B cell (primary cell): ENCODE measurements around the gene RPS19. TPM values are rescaled to one million over a fixed set of nuclear protein-coding genes. Genes with fewer than 3 reads are reported as not detected.

Experiments
- ATAC-seq: fragments of 200-7000 bp; cut with Tn5 transposase; one replicate; pipeline ENCODE4 v1.10.0; 2021; ENCODE audit warnings: low read depth, mild to moderate bottlenecking, moderate number of reproducible peaks, moderate library complexity
- CTCF ChIA-PET: fragments of 350-600 bp; sonication (Branson Sonifier 250); formaldehyde crosslinking; loops from one replicate; lab custom pipeline; 2021; ENCODE audit warnings: antibody characterized with exemption, inconsistent platforms; lab: Charles Lee
- POLR2A ChIA-PET: fragments of 350-600 bp; sonication (Branson Sonifier 250); formaldehyde crosslinking; loops from one replicate; lab custom pipeline; 2021; ENCODE audit warnings: antibody characterized with exemption; lab: Charles Lee
- DNase-seq: peaks from one replicate; pipeline ENCODE4 v3.0.0; 2013
- H2AFZ ChIP-seq: 2 replicates; pipeline ENCODE4 v1.6.1; 2012; ENCODE audit warnings: mild to moderate bottlenecking, low read depth, low read length; ENCODE audit not compliant: insufficient read depth, poor library complexity, severe bottlenecking
- H3K27ac ChIP-seq, 2 donors: 1 replicate in 1 of 2; 2 replicates in 1 of 2; pipeline ENCODE4 v1.5.1; 2012 to 2013; ENCODE audit warnings: low read length in 2 of 2, mild to moderate bottlenecking in 2 of 2, moderate library complexity in 1 of 2
- H3K27me3 ChIP-seq, 4 experiments: fragments of 200-600 bp in 1 of 4; sonication (generic) in 1 of 4; replicated peaks in 1 of 4; 1 replicate in 2 of 4; 2 replicates in 2 of 4; pipeline versions ENCODE4 v1.6.1 to v1.7.0; 2013 to 2016; ENCODE audit warnings: low read length in 3 of 4, mild to moderate bottlenecking in 2 of 4, mixed read lengths in 1 of 4, moderate library complexity in 1 of 4; ENCODE audit not compliant: insufficient read depth in 4 of 4, control insufficient read depth in 3 of 4; ENCODE audit errors: control extremely low read depth in 1 of 4
- H3K36me3 ChIP-seq, 2 experiments: replicated peaks in 1 of 2; 1 replicate in 1 of 2; 2 replicates in 1 of 2; pipeline versions ENCODE4 v1.6.1 to v1.7.1; 2013; ENCODE audit warnings: low read length in 1 of 2; ENCODE audit not compliant: insufficient read depth in 2 of 2, control insufficient read depth in 1 of 2; ENCODE audit errors: control extremely low read depth in 1 of 2, extremely low read depth in 1 of 2
- H3K4me1 ChIP-seq, 2 donors: fragments of 200-600 bp in 1 of 2; sonication (generic) in 1 of 2; 1 replicate in 1 of 2; 2 replicates in 1 of 2; pipeline versions ENCODE4 v1.5.1 to v1.6.1; 2013 to 2017; ENCODE audit warnings: low read length in 2 of 2; ENCODE audit not compliant: control insufficient read depth in 2 of 2, insufficient read depth in 2 of 2
- H3K4me2 ChIP-seq: replicated peaks from 2 replicates; pipeline ENCODE3; 2012; ENCODE audit warnings: mild to moderate bottlenecking, low read depth, low read length; ENCODE audit not compliant: poor library complexity, severe bottlenecking
- H3K4me3 ChIP-seq, 5 experiments: fragments of 200-600 bp in 1 of 5; sonication (generic) in 1 of 5; 1 replicate in 3 of 5; 2 replicates in 2 of 5; pipeline versions ENCODE4 v1.5.1 to v1.7.0; 2011 to 2016; ENCODE audit warnings: low read length in 4 of 5, mild to moderate bottlenecking in 4 of 5, low read depth in 2 of 5, control low read depth in 1 of 5, moderate library complexity in 1 of 5; ENCODE audit not compliant: insufficient read depth in 1 of 5; ENCODE audit errors: control extremely low read depth in 1 of 5, extremely low read depth in 1 of 5
- H3K79me2 ChIP-seq: fragments of 200-600 bp; sonication (generic); one replicate; pipeline ENCODE4 v1.6.0; 2016; ENCODE audit warnings: low read length; ENCODE audit not compliant: control insufficient read depth, insufficient read depth
- H3K9ac ChIP-seq: fragments of 200-600 bp; sonication (generic); 2 replicates; pipeline ENCODE4 v1.6.1; 2017; ENCODE audit warnings: mild to moderate bottlenecking, low read length, moderate library complexity
- H3K9me3 ChIP-seq, 3 donors: one replicate each; pipeline versions ENCODE4 v1.6.1 to v1.7.1; 2013; ENCODE audit warnings: low read length in 2 of 3; ENCODE audit not compliant: control insufficient read depth in 2 of 3, insufficient read depth in 1 of 3; ENCODE audit errors: control extremely low read depth in 1 of 3
- H4K20me1 ChIP-seq: 2 replicates; pipeline ENCODE4 v1.6.0; 2012; ENCODE audit warnings: mild to moderate bottlenecking, low read length; ENCODE audit not compliant: insufficient read depth, control insufficient read depth, poor library complexity, severe bottlenecking
- H3K27ac Mint-ChIP-seq: one replicate; pipeline ENCODE4 v1.8.0; 2021; ENCODE audit warnings: mixed read lengths
- H3K27me3 Mint-ChIP-seq: one replicate; pipeline ENCODE4 v1.8.0; 2021; ENCODE audit warnings: mixed read lengths
- H3K4me1 Mint-ChIP-seq: one replicate; pipeline ENCODE4 v1.8.0; 2021; ENCODE audit warnings: mixed read lengths
- H3K4me3 Mint-ChIP-seq: one replicate; pipeline ENCODE4 v1.8.0; 2021; ENCODE audit warnings: mixed read lengths
- H3K9me3 Mint-ChIP-seq: one replicate; pipeline ENCODE4 v1.8.0; 2022; ENCODE audit warnings: mixed read lengths; ENCODE audit not compliant: insufficient read depth
- CTCF ChIP-seq: fragments of 200-600 bp; IDR thresholded peaks from one replicate; pipeline ENCODE4 v1.8.0; 2022; ENCODE audit warnings: antibody characterized with exemption, mild to moderate bottlenecking
- EZH2 ChIP-seq: IDR thresholded peaks from 2 replicates; pipeline ENCODE4 v1.6.1; 2012; ENCODE audit warnings: borderline replicate concordance, low read depth, mild to moderate bottlenecking, moderate library complexity, low read length; ENCODE audit not compliant: insufficient read depth, poor library complexity, severe bottlenecking
- WGBS: methylation state at CpG from one replicate; pipeline ENCODE4 v1.1.5; 2013; ENCODE audit warnings: missing lambda C conversion rate; ENCODE audit not compliant: insufficient coverage; 5-methylcytosine and 5-hydroxymethylcytosine counted together
- intact Hi-C: fragments of 100-400 bp; cut with micrococcal nuclease; formaldehyde crosslinking; loops from one replicate; pipeline ENCODE4 v1.10.0; 2022
- polyA plus RNA-seq: library from polyadenylated mRNA; depleted of rRNA; stranded (reverse); fragments of >200 nt; gene quantifications from 2 replicates; pipeline ENCODE4 v1.2.3, GENCODE V29; 2012
- total RNA-seq, 2 donors: library from RNA; stranded (reverse); fragments of 120-200 nt in 1 of 2; gene quantifications; 1 replicate in 1 of 2; 2 replicates in 1 of 2; pipeline versions ENCODE4 v1.2.3 to v1.2.4, GENCODE V29; 2013 to 2022

Gene RPS19
- total and polyA plus RNA-seq, 2 donors (not counting 1 experiment from before 2014, with no cell fraction given), result 3,322 to 9,144 TPM

DNA sequence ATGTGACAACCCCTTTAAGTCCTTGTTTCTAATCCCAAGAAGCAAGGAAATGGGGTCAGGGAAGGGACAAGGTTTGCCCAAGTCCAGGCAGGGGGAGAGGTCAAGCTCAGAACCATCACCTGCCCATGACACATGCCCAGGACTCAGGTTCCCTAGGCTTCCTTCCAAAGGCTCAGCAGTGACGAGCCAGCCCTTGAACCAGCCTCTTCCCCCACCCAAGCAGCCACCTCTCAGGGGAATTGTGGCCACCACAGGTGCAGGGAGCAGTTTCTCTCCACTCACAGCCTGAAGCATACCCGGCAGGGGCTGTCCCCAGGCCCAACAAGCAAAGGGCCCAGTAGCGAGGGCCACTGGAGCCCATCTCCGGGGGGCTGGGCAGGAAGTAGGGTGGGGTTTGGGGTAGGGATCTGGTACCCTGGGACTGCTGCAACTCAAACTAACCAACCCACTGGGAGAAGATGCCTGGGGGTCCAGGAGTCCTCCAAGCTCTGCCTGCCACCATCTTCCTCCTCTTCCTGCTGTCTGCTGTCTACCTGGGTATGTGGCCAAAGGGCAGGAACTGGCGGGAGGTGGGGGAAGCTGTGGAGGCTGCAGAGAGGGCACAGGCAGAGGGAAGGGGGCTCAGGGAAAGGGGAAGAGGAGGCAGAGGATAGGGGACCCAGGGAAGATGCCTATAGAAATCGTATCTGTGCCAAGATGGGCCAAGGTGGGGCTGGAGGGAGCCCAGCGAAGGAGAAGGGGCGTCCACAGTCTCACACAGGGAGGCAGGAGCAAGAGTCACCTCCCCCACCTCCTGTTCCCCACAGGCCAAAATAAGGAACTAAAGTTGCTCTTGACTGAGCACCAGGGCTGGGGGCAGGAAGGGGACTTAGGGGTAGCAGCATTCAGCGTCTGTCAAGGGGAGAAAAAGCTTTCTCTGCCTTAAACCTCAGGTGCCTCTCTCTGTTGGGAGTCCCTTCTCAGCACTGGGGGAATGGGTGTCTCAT, 17.1 kb downstream of the RPS19 start, which contains the start of gene CD79A:
CD79A (plus strand) TSS at position 433 of the 986 bp plus-strand sequence; CDS start at position 459, 26 bp downstream.
- Histone ChIP-seq H3K4me2 (peak within 1 kb of the TSS; percentile 84), H3K36me3 (peaks cover 0 to 42% of the 10 kb centered on the region in 2 experiments), H3K4me3 (peak within 1 kb of the TSS; percentile 82 to 100 (median 94)), H3K27me3 (no peaks in the 10 kb centered on the region), H3K9ac (peak within 1 kb of the TSS; percentile 92), H3K79me2 (peaks cover 70% of the 10 kb centered on the region), H4K20me1 (peaks cover 44% of the 10 kb centered on the region), H3K4me1 (peaks cover 73 to 91% of the 10 kb centered on the region in 2 donors), H3K9me3 (no peaks in the 10 kb centered on the region), H2AFZ (no peak within 1 kb of the TSS), H3K27ac (peak within 1 kb of the TSS; percentile 96 to 98)
- Mint-ChIP-seq H3K27ac (peak within 1 kb of the TSS; percentile 99), H3K4me1 (peaks cover 74% of the 10 kb centered on the region), H3K4me3 (peak within 1 kb of the TSS; percentile 97), H3K27me3 (no peaks in the 10 kb centered on the region), H3K9me3 (no peaks in the 10 kb centered on the region)
- intact Hi-C loops, result loop anchor here (1.0 to 10.0 kb wide), 4 partner anchors 10 to 612 kb away; partner anchors contain the start of gene HNRNPUL1
- DNase-seq, result peak; percentile 97
- ChIA-PET POLR2A (interaction anchor here (0.6 to 6.6 kb wide), 12 partner anchors 11 to 1442 kb away, joined by 3 to 94 read pairs (median 4); partner anchors contain the start of genes RABAC1 and RPS19), CTCF (interaction anchor here (0.6 to 17.0 kb wide), 6 partner anchors 10 to 208 kb away, joined by 3 to 331 read pairs (median 44); partner anchors contain the start of gene RPS19)
- WGBS, result 0% methylated on average over 5 of the region's 9 CpGs
- peak; percentile 70 for ATAC-seq
- TF ChIP-seq EZH2 (no peak), CTCF (no peak)
